ENCODE data around the gene MECP2. TPM values are rescaled to one million over a fixed set of nuclear protein-coding genes. Genes with fewer than 3 reads are reported as not detected.

Gene MECP2
- total and polyA plus RNA-seq, 2 of the 13 experiments (the other 11 are each of a cell fraction or from before 2014, with no cell fraction given) = 7.9 to 18.1 TPM

DNA sequence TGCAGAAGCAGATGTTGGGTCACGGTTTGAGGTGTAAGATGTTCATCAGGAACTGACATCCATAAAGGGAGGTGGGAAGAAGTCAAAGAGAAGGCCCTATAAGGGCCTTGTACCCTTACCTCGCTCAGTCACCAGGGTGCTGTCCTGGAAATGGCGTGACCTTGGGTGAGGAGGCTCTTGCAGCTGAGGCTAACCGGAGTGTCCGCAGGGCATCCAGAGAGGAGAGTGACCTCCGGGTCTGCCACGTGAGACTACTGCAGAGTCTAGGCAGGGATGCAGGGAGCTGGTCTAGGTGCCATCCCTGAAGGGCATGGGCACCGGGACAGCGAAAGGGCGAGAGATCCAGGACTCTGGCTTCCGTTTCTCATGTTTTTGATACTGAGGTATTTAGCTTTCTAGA, 49.1 kb downstream of the MECP2 start:
- no peak for FAIRE-seq
- no peak for ATAC-seq
- 100% methylated on average over 2 of the region's 11 CpGs for WGBS (ENCODE audit: low lambda C conversion rate)
- TF ChIP-seq TRIM24 (CRISPR knock-in tag; IDR thresholded peaks at IDR 0.05) (no peak), ZFP62 (CRISPR knock-in tag; IDR thresholded peaks at IDR 0.05) (no peak), DMAP1 (CRISPR knock-in tag; IDR thresholded peaks at IDR 0.05) (no peak), PHF20 (CRISPR knock-in tag; IDR thresholded peaks at IDR 0.05) (no peak), BHLHE40 (IDR thresholded peaks at IDR 0.05; ENCODE audit: low read length) (no peak), KMT2A (CRISPR knock-in tag; IDR thresholded peaks at IDR 0.05) (no peak), ZNF572 (CRISPR knock-in tag; IDR thresholded peaks at IDR 0.05) (no peak), ZNF253 (CRISPR knock-in tag; IDR thresholded peaks at IDR 0.05; ENCODE audit: borderline replicate concordance) (no peak), ZC3H13 (CRISPR knock-in tag; IDR thresholded peaks at IDR 0.05) (no peak)
- TF ChIP-seq, protein P1, sequence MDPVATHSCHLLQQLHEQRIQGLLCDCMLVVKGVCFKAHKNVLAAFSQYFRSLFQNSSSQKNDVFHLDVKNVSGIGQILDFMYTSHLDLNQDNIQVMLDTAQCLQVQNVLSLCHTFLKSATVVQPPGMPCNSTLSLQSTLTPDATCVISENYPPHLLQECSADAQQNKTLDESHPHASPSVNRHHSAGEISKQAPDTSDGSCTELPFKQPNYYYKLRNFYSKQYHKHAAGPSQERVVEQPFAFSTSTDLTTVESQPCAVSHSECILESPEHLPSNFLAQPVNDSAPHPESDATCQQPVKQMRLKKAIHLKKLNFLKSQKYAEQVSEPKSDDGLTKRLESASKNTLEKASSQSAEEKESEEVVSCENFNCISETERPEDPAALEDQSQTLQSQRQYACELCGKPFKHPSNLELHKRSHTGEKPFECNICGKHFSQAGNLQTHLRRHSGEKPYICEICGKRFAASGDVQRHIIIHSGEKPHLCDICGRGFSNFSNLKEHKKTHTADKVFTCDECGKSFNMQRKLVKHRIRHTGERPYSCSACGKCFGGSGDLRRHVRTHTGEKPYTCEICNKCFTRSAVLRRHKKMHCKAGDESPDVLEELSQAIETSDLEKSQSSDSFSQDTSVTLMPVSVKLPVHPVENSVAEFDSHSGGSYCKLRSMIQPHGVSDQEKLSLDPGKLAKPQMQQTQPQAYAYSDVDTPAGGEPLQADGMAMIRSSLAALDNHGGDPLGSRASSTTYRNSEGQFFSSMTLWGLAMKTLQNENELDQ (CRISPR knock-in tag; IDR thresholded peaks at IDR 0.05; ENCODE audit: borderline replicate concordance) = no peak
- TF ChIP-seq, protein P2, sequence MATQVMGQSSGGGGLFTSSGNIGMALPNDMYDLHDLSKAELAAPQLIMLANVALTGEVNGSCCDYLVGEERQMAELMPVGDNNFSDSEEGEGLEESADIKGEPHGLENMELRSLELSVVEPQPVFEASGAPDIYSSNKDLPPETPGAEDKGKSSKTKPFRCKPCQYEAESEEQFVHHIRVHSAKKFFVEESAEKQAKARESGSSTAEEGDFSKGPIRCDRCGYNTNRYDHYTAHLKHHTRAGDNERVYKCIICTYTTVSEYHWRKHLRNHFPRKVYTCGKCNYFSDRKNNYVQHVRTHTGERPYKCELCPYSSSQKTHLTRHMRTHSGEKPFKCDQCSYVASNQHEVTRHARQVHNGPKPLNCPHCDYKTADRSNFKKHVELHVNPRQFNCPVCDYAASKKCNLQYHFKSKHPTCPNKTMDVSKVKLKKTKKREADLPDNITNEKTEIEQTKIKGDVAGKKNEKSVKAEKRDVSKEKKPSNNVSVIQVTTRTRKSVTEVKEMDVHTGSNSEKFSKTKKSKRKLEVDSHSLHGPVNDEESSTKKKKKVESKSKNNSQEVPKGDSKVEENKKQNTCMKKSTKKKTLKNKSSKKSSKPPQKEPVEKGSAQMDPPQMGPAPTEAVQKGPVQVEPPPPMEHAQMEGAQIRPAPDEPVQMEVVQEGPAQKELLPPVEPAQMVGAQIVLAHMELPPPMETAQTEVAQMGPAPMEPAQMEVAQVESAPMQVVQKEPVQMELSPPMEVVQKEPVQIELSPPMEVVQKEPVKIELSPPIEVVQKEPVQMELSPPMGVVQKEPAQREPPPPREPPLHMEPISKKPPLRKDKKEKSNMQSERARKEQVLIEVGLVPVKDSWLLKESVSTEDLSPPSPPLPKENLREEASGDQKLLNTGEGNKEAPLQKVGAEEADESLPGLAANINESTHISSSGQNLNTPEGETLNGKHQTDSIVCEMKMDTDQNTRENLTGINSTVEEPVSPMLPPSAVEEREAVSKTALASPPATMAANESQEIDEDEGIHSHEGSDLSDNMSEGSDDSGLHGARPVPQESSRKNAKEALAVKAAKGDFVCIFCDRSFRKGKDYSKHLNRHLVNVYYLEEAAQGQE (IDR thresholded peaks at IDR 0.05; ENCODE audit: borderline replicate concordance in 1 of 2, low read depth in 1 of 2, low read length in 2 of 2) = no peak
- TF ChIP-seq, protein P3, sequence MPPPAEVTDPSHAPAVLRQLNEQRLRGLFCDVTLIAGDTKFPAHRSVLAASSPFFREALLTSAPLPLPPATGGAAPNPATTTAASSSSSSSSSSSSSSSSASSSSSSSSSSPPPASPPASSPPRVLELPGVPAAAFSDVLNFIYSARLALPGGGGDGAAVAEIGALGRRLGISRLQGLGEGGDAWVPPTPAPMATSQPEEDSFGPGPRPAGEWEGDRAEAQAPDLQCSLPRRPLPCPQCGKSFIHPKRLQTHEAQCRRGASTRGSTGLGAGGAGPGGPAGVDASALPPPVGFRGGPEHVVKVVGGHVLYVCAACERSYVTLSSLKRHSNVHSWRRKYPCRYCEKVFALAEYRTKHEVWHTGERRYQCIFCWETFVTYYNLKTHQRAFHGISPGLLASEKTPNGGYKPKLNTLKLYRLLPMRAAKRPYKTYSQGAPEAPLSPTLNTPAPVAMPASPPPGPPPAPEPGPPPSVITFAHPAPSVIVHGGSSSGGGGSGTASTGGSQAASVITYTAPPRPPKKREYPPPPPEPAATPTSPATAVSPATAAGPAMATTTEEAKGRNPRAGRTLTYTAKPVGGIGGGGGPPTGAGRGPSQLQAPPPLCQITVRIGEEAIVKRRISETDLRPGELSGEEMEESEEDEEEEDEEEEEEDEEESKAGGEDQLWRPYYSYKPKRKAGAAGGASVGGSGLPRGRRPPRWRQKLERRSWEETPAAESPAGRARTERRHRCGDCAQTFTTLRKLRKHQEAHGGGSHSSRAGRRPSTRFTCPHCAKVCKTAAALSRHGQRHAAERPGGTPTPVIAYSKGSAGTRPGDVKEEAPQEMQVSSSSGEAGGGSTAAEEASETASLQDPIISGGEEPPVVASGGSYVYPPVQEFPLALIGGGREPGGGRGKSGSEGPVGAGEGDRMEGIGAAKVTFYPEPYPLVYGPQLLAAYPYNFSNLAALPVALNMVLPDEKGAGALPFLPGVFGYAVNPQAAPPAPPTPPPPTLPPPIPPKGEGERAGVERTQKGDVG (CRISPR knock-in tag; IDR thresholded peaks at IDR 0.05; ENCODE audit: borderline replicate concordance) = no peak
- TF ChIP-seq, protein P4, sequence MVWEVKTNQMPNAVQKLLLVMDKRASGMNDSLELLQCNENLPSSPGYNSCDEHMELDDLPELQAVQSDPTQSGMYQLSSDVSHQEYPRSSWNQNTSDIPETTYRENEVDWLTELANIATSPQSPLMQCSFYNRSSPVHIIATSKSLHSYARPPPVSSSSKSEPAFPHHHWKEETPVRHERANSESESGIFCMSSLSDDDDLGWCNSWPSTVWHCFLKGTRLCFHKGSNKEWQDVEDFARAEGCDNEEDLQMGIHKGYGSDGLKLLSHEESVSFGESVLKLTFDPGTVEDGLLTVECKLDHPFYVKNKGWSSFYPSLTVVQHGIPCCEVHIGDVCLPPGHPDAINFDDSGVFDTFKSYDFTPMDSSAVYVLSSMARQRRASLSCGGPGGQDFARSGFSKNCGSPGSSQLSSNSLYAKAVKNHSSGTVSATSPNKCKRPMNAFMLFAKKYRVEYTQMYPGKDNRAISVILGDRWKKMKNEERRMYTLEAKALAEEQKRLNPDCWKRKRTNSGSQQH (CRISPR knock-in tag; IDR thresholded peaks at IDR 0.05; ENCODE audit: low read depth) = no peak
- TF ChIP-seq, protein P5, sequence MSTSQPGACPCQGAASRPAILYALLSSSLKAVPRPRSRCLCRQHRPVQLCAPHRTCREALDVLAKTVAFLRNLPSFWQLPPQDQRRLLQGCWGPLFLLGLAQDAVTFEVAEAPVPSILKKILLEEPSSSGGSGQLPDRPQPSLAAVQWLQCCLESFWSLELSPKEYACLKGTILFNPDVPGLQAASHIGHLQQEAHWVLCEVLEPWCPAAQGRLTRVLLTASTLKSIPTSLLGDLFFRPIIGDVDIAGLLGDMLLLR (CRISPR knock-in tag; IDR thresholded peaks at IDR 0.05) = no peak

More for the DNA sequence above, 49.1 kb downstream of the MECP2 start:
- no peaks in the 10 kb centered on the region; a peak in 1 of 5 replicates for H3K27me3 ChIP-seq (ENCODE audit: control insufficient read depth in 1 of 2, insufficient read depth in 2 of 2, low read length in 2 of 2)
- ChIA-PET POLR2A (interaction anchor here (1.4 kb wide), 1 partner anchor 8 kb away, joined by 3 read pairs; no protein-coding TSS in a partner anchor), CTCF (ENCODE audit: low intra/inter-chr PET ratio, low total read pairs) (no interaction called here)
- H3K79me2 ChIP-seq (ENCODE audit: insufficient read depth, low read length) = peaks cover 19% of the 10 kb centered on the region
- H2AFZ ChIP-seq (ENCODE audit: low read length) = no peak overlapping the region
- intact Hi-C loops (cut with micrococcal nuclease; ENCODE audit: unreplicated experiment) = no loop called here
- H3K9ac ChIP-seq (ENCODE audit: insufficient read depth, low read depth, low read length) = no peak overlapping the region
- no peak overlapping the region for H3K4me3 ChIP-seq (replicated peaks in 1 of 3; ENCODE audit: insufficient read depth in 1 of 3, low read depth in 2 of 3, low read length in 3 of 3)
- BruUV-seq (replicated peaks) = no TSS peak
- H4K20me1 ChIP-seq (ENCODE audit: insufficient read depth, low read length) = no peaks in the 10 kb centered on the region
- no peaks in the 10 kb centered on the region for H3K9me3 ChIP-seq (ENCODE audit: low read length)
- peaks cover 10% of the 10 kb centered on the region for H3K4me1 ChIP-seq (ENCODE audit: insufficient read depth, low read length)
- H3K36me3 ChIP-seq (replicated peaks in 1 of 2; ENCODE audit: control insufficient read depth in 1 of 2, insufficient read depth in 2 of 2, low read length in 2 of 2) = peaks cover 3 to 13% of the 10 kb centered on the region in 2 experiments; a peak in 3 of 5 replicates
- no peak for DNase-seq (ENCODE audit: low spot score)
- no peak overlapping the region for H3K4me2 ChIP-seq (ENCODE audit: low read depth, low read length)
- H3K27ac ChIP-seq (ENCODE audit: extremely low read length, insufficient read depth, low read length) = no peak overlapping the region
- in situ Hi-C loops (cut with HindIII; ENCODE audit: extremely low pct_ligation_motif_present, low pct_unique_long_range_greater_than_20kb) = no loop called here
